ENCODE measurements around the gene SERPINA6.

GRCh38 chr14:94343238-94344005 is 20.3 kb upstream of the SERPINA6 start:
- no peak for TF ChIP-seq REST (IDR thresholded peaks at IDR 0.05; ENCODE audit: insufficient read depth in 1 of 2, low read depth in 2 of 2, low read length in 2 of 2)
- no peak for TF ChIP-seq POLR2AphosphoS5 (IDR thresholded peaks at IDR 0.05; ENCODE audit: low read depth, low read length)

Data from PFSK-1 (cell line).